CD14-positive monocyte (primary cell): ENCODE results near the gene KCNJ6. TPM values are rescaled to one million over a fixed set of nuclear protein-coding genes. Genes with fewer than 3 reads are reported as not detected.

ENCODE experiments used
- DNase-seq, 3 donors: peaks; one replicate each; pipeline ENCODE4 v3.0.0-alpha.2; 2011 to 2022
- H2AFZ ChIP-seq: 2 replicates; pipeline ENCODE4 v1.6.0; 2012; ENCODE audit warnings: mild to moderate bottlenecking, low read depth, low read length, inconsistent platforms; ENCODE audit not compliant: insufficient read depth, poor library complexity, severe bottlenecking
- H3K27ac ChIP-seq, 2 donors: 1 replicate in 1 of 2; 2 replicates in 1 of 2; pipeline ENCODE4 v1.5.1; 2012 to 2013; ENCODE audit warnings: low read length in 2 of 2, control low read depth in 1 of 2, inconsistent platforms in 1 of 2, low read depth in 1 of 2, mild to moderate bottlenecking in 1 of 2
- H3K27me3 ChIP-seq, 2 donors: one replicate each; pipeline versions ENCODE4 v1.6.0 to v1.6.1; 2011 to 2013; ENCODE audit warnings: low read length in 2 of 2; ENCODE audit not compliant: control insufficient read depth in 2 of 2, insufficient read depth in 2 of 2
- H3K36me3 ChIP-seq, 2 donors: replicated peaks in 1 of 2; 1 replicate in 1 of 2; 2 replicates in 1 of 2; pipeline versions ENCODE4 v1.5.1 to v1.6.1; 2012 to 2013; ENCODE audit warnings: low read length in 2 of 2, control low read depth in 1 of 2, inconsistent platforms in 1 of 2, mild to moderate bottlenecking in 1 of 2; ENCODE audit not compliant: insufficient read depth in 2 of 2, control insufficient read depth in 1 of 2
- H3K4me1 ChIP-seq, 2 donors: 1 replicate in 1 of 2; 2 replicates in 1 of 2; pipeline versions ENCODE4 v1.5.1 to v1.6.1; 2012 to 2013; ENCODE audit warnings: low read length in 2 of 2, control low read depth in 1 of 2, inconsistent platforms in 1 of 2, mild to moderate bottlenecking in 1 of 2, moderate library complexity in 1 of 2; ENCODE audit not compliant: insufficient read depth in 2 of 2, control insufficient read depth in 1 of 2
- H3K4me2 ChIP-seq: replicated peaks from 2 replicates; pipeline ENCODE3; 2012; ENCODE audit warnings: low read length, moderate library complexity, mild to moderate bottlenecking; ENCODE audit not compliant: poor library complexity, severe bottlenecking; ENCODE audit errors: extremely low read depth
- H3K4me3 ChIP-seq, 3 experiments: fragments of 200-600 bp in 1 of 3; sonication (generic) in 1 of 3; replicated peaks in 1 of 3; 1 replicate in 2 of 3; 2 replicates in 1 of 3; pipeline ENCODE4 v1.5.1; 2011 to 2013; ENCODE audit warnings: low read length in 3 of 3, mild to moderate bottlenecking in 3 of 3, control low read depth in 2 of 3, low read depth in 2 of 3, inconsistent platforms in 1 of 3, moderate library complexity in 1 of 3
- H3K79me2 ChIP-seq: 2 replicates; pipeline ENCODE4 v1.6.0; 2012; ENCODE audit warnings: mild to moderate bottlenecking, control low read depth, inconsistent platforms, low read length, moderate library complexity; ENCODE audit not compliant: insufficient read depth
- H3K9ac ChIP-seq: 2 replicates; pipeline ENCODE4 v1.6.0; 2017; ENCODE audit warnings: low read length, mild to moderate bottlenecking; ENCODE audit not compliant: insufficient read depth, poor library complexity, severe bottlenecking
- H3K9me3 ChIP-seq, 2 donors: replicated peaks in 1 of 2; 1 replicate in 1 of 2; 2 replicates in 1 of 2; pipeline versions ENCODE4 v1.5.1 to v1.6.1; 2012 to 2013; ENCODE audit warnings: low read length in 2 of 2, control low read depth in 1 of 2; ENCODE audit not compliant: control insufficient read depth in 1 of 2, insufficient read depth in 1 of 2
- H4K20me1 ChIP-seq: 2 replicates; pipeline ENCODE4 v1.6.0; 2012; ENCODE audit warnings: mild to moderate bottlenecking, low read length, control low read depth, moderate library complexity; ENCODE audit not compliant: insufficient read depth
- H3K27ac Mint-ChIP-seq, 7 donors: one replicate each; pipeline ENCODE4 v1.8.0; 2020; ENCODE audit warnings: mild to moderate bottlenecking in 7 of 7, mixed read lengths in 7 of 7, moderate library complexity in 6 of 7, inconsistent platforms in 2 of 7
- H3K27me3 Mint-ChIP-seq, 3 donors: one replicate each; pipeline ENCODE4 v1.8.0; 2021 to 2022; ENCODE audit warnings: low read depth in 3 of 3, mild to moderate bottlenecking in 3 of 3, mixed read lengths in 3 of 3, moderate library complexity in 3 of 3, inconsistent platforms in 1 of 3
- H3K36me3 Mint-ChIP-seq, 2 donors: one replicate each; pipeline ENCODE4 v1.8.0; 2020; ENCODE audit warnings: mixed read lengths in 2 of 2, inconsistent platforms in 1 of 2, mild to moderate bottlenecking in 1 of 2
- H3K4me1 Mint-ChIP-seq: one replicate; pipeline ENCODE4 v1.8.0; 2020; ENCODE audit warnings: mild to moderate bottlenecking, mixed read lengths
- H3K4me3 Mint-ChIP-seq, 2 donors: one replicate each; pipeline ENCODE4 v1.8.0; 2020; ENCODE audit warnings: mild to moderate bottlenecking in 2 of 2, mixed read lengths in 2 of 2, moderate library complexity in 1 of 2
- H3K9me3 Mint-ChIP-seq, 7 donors: one replicate each; pipeline ENCODE4 v1.8.0; 2020 to 2022; ENCODE audit warnings: mixed read lengths in 7 of 7, mild to moderate bottlenecking in 6 of 7, moderate library complexity in 6 of 7, inconsistent platforms in 2 of 7
- WGBS: methylation state at CpG from one replicate; pipeline ENCODE4 v1.1.5; 2013; ENCODE audit warnings: missing lambda C conversion rate; ENCODE audit not compliant: insufficient coverage; 5-methylcytosine and 5-hydroxymethylcytosine counted together
- intact Hi-C, 2 donors: fragments of 100-400 bp; cut with micrococcal nuclease; formaldehyde crosslinking; loops; one replicate each; pipeline versions ENCODE4 v1.15.0 to v1.15.1; 2023
- polyA plus RNA-seq, 3 donors: library from polyadenylated mRNA; depleted of rRNA in 1 of 3; unstranded in 2 of 3; stranded (reverse) in 1 of 3; fragments of 300-500 nt in 2 of 3; fragments of >200 nt in 1 of 3; fragmentation: Illumina TruSeq in 2 of 3; gene quantifications; 1 replicate in 2 of 3; 2 replicates in 1 of 3; pipeline ENCODE4 v1.2.3, GENCODE V29; 2012 to 2021
- TF ChIP-seq, protein P1 (sequence below): fragments of 200-600 bp; IDR thresholded peaks from one replicate; pipeline ENCODE4 v1.8.0; 2022; ENCODE audit warnings: antibody characterized with exemption, mild to moderate bottlenecking

Gene KCNJ6
- polyA plus RNA-seq, 3 donors = not detected

- WGBS = 100% methylated on average over 4 of the region's 8 CpGs
- Histone ChIP-seq H3K9ac (no peak overlapping the region), H3K36me3 (no peaks in the 10 kb centered on the region), H3K79me2 (no peaks in the 10 kb centered on the region), H3K9me3 (peaks cover 0 to 3% of the 10 kb centered on the region in 2 donors), H3K4me1 (no peaks in the 10 kb centered on the region), H3K4me3 (no peak overlapping the region), H3K27me3 (no peaks in the 10 kb centered on the region), H2AFZ (no peak overlapping the region), H3K4me2 (no peak overlapping the region), H4K20me1 (no peaks in the 10 kb centered on the region), H3K27ac (no peak overlapping the region)
- intact Hi-C loops = no loop called here
- H3K36me3 Mint-ChIP-seq = no peaks in the 10 kb centered on the region
- TF ChIP-seq, protein P1, sequence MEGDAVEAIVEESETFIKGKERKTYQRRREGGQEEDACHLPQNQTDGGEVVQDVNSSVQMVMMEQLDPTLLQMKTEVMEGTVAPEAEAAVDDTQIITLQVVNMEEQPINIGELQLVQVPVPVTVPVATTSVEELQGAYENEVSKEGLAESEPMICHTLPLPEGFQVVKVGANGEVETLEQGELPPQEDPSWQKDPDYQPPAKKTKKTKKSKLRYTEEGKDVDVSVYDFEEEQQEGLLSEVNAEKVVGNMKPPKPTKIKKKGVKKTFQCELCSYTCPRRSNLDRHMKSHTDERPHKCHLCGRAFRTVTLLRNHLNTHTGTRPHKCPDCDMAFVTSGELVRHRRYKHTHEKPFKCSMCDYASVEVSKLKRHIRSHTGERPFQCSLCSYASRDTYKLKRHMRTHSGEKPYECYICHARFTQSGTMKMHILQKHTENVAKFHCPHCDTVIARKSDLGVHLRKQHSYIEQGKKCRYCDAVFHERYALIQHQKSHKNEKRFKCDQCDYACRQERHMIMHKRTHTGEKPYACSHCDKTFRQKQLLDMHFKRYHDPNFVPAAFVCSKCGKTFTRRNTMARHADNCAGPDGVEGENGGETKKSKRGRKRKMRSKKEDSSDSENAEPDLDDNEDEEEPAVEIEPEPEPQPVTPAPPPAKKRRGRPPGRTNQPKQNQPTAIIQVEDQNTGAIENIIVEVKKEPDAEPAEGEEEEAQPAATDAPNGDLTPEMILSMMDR = no peak
- DNase-seq = no peak
- H3K9me3 Mint-ChIP-seq = peaks cover 2 to 16% (median 8%) of the 10 kb centered on the region in 7 donors
- no peaks in the 10 kb centered on the region for H3K4me1 Mint-ChIP-seq
- H3K27me3 Mint-ChIP-seq = peaks cover 1 to 3% (median 2%) of the 10 kb centered on the region in 3 donors
- H3K27ac Mint-ChIP-seq = no peak overlapping the region
- H3K4me3 Mint-ChIP-seq = no peak overlapping the region
Measured at GRCh38 chr21:37595944-37596343, 320.3 kb downstream of the KCNJ6 start.

GRCh38 chr21:37594472-37594951 lies 321.7 kb downstream of the KCNJ6 start:
- peaks cover 2 to 12% (median 8%) of the 10 kb centered on the region in 7 donors for H3K9me3 Mint-ChIP-seq
- no peak overlapping the region for H3K4me3 Mint-ChIP-seq
- TF ChIP-seq, protein P1 = no peak

More at GRCh38 chr21:37594472-37594951, 321.7 kb downstream of the KCNJ6 start:
- Histone ChIP-seq H3K27me3 (no peaks in the 10 kb centered on the region), H2AFZ (no peak overlapping the region), H4K20me1 (no peaks in the 10 kb centered on the region), H3K4me3 (no peak overlapping the region), H3K9ac (no peak overlapping the region), H3K4me1 (no peaks in the 10 kb centered on the region), H3K4me2 (no peak overlapping the region), H3K9me3 (peaks cover 0 to 3% of the 10 kb centered on the region in 2 donors), H3K36me3 (no peaks in the 10 kb centered on the region), H3K27ac (no peak overlapping the region), H3K79me2 (no peaks in the 10 kb centered on the region)
- DNase-seq = no peak
- no peak overlapping the region for H3K27ac Mint-ChIP-seq
- H3K27me3 Mint-ChIP-seq = peaks cover 0 to 3% (median 1%) of the 10 kb centered on the region in 3 donors
- intact Hi-C loops = no loop called here
- no peaks in the 10 kb centered on the region for H3K36me3 Mint-ChIP-seq
- WGBS = 94% methylated on average over 5 of the region's 15 CpGs
- no peaks in the 10 kb centered on the region for H3K4me1 Mint-ChIP-seq
